ENCODE measurements around the gene CETP.

Gene CETP

DNA sequence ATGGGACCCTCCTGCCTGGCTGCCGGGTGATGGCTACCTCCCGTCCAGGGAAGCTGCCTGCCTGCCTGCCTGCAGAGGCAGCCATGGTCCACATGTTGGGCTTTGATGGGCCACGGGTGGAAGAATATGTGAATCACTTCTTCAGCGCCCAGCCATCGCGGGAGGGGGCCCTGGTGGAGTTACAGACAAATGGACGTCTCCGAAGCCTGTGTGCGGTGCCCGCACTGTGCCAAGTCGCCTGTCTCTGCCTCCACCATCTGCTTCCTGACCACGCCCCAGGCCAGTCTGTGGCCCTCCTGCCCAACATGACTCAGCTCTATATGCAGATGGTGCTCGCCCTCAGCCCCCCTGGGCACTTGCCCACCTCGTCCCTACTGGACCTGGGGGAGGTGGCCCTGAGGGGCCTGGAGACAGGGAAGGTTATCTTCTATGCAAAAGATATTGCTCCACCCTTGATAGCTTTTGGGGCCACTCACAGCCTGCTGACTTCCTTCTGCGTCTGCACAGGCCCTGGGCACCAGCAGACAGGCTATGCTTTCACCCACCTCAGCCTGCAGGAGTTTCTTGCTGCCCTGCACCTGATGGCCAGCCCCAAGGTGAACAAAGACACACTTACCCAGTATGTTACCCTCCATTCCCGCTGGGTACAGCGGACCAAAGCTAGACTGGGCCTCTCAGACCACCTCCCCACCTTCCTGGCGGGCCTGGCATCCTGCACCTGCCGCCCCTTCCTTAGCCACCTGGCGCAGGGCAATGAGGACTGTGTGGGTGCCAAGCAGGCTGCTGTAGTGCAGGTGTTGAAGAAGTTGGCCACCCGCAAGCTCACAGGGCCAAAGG, 64.4 kb downstream of the CETP start:
- DNase-seq, result no peak

DNA sequence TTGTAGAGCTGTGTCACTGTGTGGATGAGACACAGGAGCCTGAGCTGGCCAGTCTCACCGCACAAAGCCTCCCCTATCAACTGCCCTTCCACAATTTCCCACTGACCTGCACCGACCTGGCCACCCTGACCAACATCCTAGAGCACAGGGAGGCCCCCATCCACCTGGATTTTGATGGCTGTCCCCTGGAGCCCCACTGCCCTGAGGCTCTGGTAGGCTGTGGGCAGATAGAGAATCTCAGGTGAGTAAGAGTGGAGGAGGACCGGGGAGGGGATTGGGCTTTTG, 65.0 kb downstream of the CETP start:
- no peak for DNase-seq

- no peak for DNase-seq
Measured at GRCh38 chr16:57027067-57027466, 65.3 kb downstream of the CETP start.

GRCh38 chr16:57028086-57028485, 66.3 kb downstream of the CETP start:
- DNase-seq, result no peak

DNA sequence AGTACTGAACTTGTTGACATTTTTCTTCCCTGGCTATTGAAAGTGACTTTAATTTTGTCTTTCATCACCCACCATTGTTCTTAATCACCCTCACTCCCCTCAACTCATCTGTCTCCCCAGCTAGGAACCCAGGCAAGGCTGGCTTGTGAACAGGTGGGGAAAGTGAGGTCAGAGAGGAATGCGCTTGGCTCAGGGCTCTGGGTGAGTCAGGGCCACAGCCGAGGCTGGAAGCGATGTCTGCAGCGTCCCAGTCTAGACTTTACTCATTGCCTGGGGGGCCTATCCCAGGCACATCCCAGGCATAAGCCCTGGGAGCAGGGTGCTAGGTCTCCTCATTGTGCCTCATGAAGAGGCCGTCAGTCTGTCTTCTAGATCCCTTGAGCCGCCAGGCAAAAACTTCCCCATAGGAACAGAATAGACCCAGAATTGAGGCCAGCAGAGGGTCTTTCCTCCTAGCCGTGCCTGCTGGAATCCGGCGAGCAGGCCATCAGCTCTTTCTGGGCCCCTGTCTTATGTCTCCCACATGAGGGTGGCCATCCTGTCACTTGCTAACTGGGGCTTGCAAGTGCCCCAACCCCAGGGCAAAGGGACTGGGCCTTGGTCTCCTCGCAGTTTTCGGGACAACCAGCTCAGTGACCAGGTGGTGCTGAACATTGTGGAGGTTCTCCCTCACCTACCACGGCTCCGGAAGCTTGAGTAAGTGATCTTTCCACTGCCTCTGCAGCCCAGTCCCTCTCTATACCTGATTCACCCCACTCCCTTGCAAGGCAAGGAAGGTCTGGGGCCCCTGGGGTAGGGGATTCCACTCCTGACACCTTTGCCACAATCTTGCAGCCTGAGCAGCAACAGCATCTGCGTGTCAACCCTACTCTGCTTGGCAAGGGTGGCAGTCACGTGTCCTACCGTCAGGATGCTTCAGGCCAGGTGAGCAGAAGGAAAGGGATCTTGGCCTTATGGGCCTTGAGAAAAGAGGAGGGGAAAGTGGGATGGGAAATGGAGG, 67.7 kb downstream of the CETP start:
- no peak for DNase-seq

- no peak for DNase-seq
Measured at GRCh38 chr16:57030346-57030902, 68.7 kb downstream of the CETP start.

DNA sequence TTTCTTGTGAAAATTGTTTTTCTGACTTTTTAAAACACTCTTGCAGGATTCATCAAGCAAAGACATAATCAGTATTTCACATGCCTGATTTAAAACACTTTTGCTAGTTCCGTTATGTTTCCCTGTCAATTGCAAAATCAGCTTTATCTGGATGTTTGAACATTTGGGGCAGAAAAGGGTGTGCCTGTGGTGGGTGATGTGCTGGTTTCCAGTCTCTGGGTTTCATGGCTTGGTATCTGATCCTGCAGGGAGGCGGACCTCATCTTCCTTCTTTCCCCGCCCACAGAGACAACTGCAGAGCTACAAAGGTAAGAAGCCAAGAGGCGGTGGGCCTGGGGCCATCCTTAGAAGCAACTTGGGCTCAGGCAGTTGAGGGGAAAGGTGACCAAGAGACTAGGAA, 69.4 kb downstream of the CETP start:
- no peak for DNase-seq

- no peak for DNase-seq
Measured at GRCh38 chr16:57032346-57032745, 70.6 kb downstream of the CETP start.

DNA sequence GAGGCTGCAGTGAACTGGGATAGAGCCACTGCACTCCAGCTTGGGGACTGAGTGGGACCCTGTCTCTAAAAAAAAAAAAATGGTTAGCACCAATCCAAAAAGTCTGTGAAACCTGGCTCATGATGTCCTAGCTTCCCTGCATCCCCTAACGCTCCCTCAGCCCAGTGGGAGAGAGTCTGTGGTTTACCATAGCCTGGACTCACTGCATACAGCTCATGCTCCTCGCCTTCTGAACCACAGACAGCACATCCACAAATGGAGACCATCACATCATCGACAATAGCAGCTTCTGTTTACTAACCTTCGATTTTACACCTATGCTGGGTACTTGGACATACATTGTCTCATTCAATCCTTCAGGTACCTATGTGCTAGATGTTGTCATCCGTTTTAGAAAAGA, 71.2 kb downstream of the CETP start:
- no peak for DNase-seq
